T47D (cell line): ENCODE results near the gene STXBP1.

Experiments
- DNase-seq, 2 experiments: peaks; one replicate each; pipeline versions ENCODE4 v3.0.0 to v3.0.0-alpha.2; 2011 to 2012; ENCODE audit warnings: low read depth in 1 of 2, low spot score in 1 of 2
- JUND ChIP-seq: IDR thresholded peaks from 2 replicates; pipeline ENCODE4 v1.6.1; 2012; ENCODE audit warnings: low read depth
- in situ Hi-C: cut with HindIII; loops from 2 replicates; pipeline ENCODE4 v1.10.0; 2016; ENCODE audit warnings: low sequenced_read_pairs, low pct_unique_long_range_greater_than_20kb

STXBP1 gene

GRCh38 chr9:127637322-127637847, 25.3 kb downstream of the STXBP1 start:
- no peak for TF ChIP-seq JUND
- peak in 1 of 2 experiments; percentile 23 for DNase-seq
- in situ Hi-C loops = no loop called here

- in situ Hi-C loops = no loop called here
- no peak for TF ChIP-seq JUND
- DNase-seq = no peak
These were observed 28.9 kb downstream of the STXBP1 start for GRCh38 chr9:127640908-127641545.

GRCh38 chr9:127642082-127642740, 30.1 kb downstream of the STXBP1 start:
- in situ Hi-C loops = no loop called here
- DNase-seq = no peak
- TF ChIP-seq JUND = no peak

- in situ Hi-C loops = no loop called here
- no peak for DNase-seq
- TF ChIP-seq JUND = no peak
These were observed 32.2 kb downstream of the STXBP1 start for GRCh38 chr9:127644146-127644827.

GRCh38 chr9:127644943-127645342, 32.9 kb downstream of the STXBP1 start:
- peak in 1 of 2 experiments; percentile 26 for DNase-seq
- no peak for TF ChIP-seq JUND
- in situ Hi-C loops = no loop called here

GRCh38 chr9:127647451-127647850, 35.4 kb downstream of the STXBP1 start:
- no peak for DNase-seq
- in situ Hi-C loops = no loop called here
- no peak for TF ChIP-seq JUND

GRCh38 chr9:127650518-127650917, 38.4 kb downstream of the STXBP1 start:
- in situ Hi-C loops = no loop called here
- TF ChIP-seq JUND = no peak
- DNase-seq = no peak

- in situ Hi-C loops = no loop called here
- DNase-seq = no peak
- TF ChIP-seq JUND = no peak
These were observed 39.9 kb downstream of the STXBP1 start for GRCh38 chr9:127651697-127652610.

GRCh38 chr9:127652733-127653132, 40.7 kb downstream of the STXBP1 start:
- no peak for DNase-seq
- in situ Hi-C loops = no loop called here
- TF ChIP-seq JUND = no peak

GRCh38 chr9:127654619-127655018, 42.5 kb downstream of the STXBP1 start:
- DNase-seq = no peak
- TF ChIP-seq JUND = no peak
- in situ Hi-C loops = no loop called here

GRCh38 chr9:127658428-127658827, 46.4 kb downstream of the STXBP1 start:
- in situ Hi-C loops = no loop called here
- no peak for TF ChIP-seq JUND
- DNase-seq = no peak

GRCh38 chr9:127660886-127661741, 49.0 kb downstream of the STXBP1 start:
- in situ Hi-C loops = no loop called here
- no peak for TF ChIP-seq JUND
- no peak for DNase-seq
